Ishikawa (cell line): Measurements from ENCODE around the gene C5orf34.
A peak's percentile ranks its signal among the peaks of the same experiment; 100 is the strongest.

Experiments used
- CEBPB ChIP-seq: IDR thresholded peaks from 2 replicates; pipeline ENCODE4 v1.6.1; 2012
- CREB1 ChIP-seq: IDR thresholded peaks from 2 replicates; pipeline ENCODE4 v1.6.1; 2012; ENCODE audit warnings: low read depth
- EGR1 ChIP-seq: IDR thresholded peaks from 2 replicates; pipeline ENCODE4 v1.6.1; 2012
- EP300 ChIP-seq: IDR thresholded peaks from 2 replicates; pipeline ENCODE4 v1.6.1; 2012; ENCODE audit warnings: borderline replicate concordance
- FOXM1 ChIP-seq: IDR thresholded peaks from 2 replicates; pipeline ENCODE4 v1.6.1; 2012; ENCODE audit warnings: low read depth, borderline replicate concordance
- MAX ChIP-seq: IDR thresholded peaks from 2 replicates; pipeline ENCODE4 v1.6.1; 2012
- NFIC ChIP-seq: IDR thresholded peaks from 2 replicates; pipeline ENCODE4 v1.6.1; 2012
- RAD21 ChIP-seq: IDR thresholded peaks from 2 replicates; pipeline ENCODE4 v1.6.1; 2012; ENCODE audit warnings: low read depth
- TAF1 ChIP-seq: IDR thresholded peaks from 2 replicates; pipeline ENCODE4 v1.6.1; 2012; ENCODE audit warnings: low read depth, mild to moderate bottlenecking
- TCF12 ChIP-seq: IDR thresholded peaks from 2 replicates; pipeline ENCODE4 v1.6.1; 2012; ENCODE audit warnings: low read depth
- TEAD4 ChIP-seq: IDR thresholded peaks from 2 replicates; pipeline ENCODE4 v1.6.1; 2012
- USF1 ChIP-seq: IDR thresholded peaks from 2 replicates; pipeline ENCODE4 v1.6.1; 2012
- YY1 ChIP-seq: IDR thresholded peaks from 2 replicates; pipeline ENCODE4 v1.6.1; 2012; ENCODE audit warnings: low read depth
- ZBTB7A ChIP-seq: IDR thresholded peaks from 2 replicates; pipeline ENCODE4 v1.6.1; 2012; ENCODE audit warnings: low read depth
- TF ChIP-seq, protein P1 (sequence below): IDR thresholded peaks from 2 replicates; pipeline ENCODE4 v1.6.1; 2012; ENCODE audit warnings: low read depth, mild to moderate bottlenecking

Gene C5orf34

DNA sequence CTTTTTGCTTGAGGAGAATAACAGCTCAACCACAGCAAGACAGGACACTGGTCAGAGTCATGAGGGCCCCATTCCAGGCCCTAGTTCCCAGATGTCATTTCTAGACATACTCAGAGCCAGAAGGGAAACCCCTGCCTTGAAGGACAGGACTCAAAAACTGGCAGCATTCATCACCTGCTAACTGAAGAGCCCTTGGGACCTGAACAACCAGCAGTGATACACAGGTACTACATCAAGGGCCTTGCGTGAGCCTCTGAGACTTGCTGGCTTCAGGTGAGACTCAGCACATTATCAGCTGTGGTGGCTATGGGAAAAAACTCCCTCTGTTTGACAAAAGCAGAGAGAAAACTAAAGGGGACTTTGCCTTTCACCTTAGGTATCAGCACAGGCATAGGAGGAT lies 53.9 kb downstream of the C5orf34 start:
- TF ChIP-seq EP300 (no peak), TEAD4 (no peak), ZBTB7A (no peak), FOXM1 (no peak), MAX (no peak), TAF1 (no peak), EGR1 (no peak), CREB1 (no peak), CEBPB (no peak), NFIC (no peak), YY1 (no peak), USF1 (no peak), TCF12 (no peak), RAD21 (no peak)
- TF ChIP-seq, protein P1, sequence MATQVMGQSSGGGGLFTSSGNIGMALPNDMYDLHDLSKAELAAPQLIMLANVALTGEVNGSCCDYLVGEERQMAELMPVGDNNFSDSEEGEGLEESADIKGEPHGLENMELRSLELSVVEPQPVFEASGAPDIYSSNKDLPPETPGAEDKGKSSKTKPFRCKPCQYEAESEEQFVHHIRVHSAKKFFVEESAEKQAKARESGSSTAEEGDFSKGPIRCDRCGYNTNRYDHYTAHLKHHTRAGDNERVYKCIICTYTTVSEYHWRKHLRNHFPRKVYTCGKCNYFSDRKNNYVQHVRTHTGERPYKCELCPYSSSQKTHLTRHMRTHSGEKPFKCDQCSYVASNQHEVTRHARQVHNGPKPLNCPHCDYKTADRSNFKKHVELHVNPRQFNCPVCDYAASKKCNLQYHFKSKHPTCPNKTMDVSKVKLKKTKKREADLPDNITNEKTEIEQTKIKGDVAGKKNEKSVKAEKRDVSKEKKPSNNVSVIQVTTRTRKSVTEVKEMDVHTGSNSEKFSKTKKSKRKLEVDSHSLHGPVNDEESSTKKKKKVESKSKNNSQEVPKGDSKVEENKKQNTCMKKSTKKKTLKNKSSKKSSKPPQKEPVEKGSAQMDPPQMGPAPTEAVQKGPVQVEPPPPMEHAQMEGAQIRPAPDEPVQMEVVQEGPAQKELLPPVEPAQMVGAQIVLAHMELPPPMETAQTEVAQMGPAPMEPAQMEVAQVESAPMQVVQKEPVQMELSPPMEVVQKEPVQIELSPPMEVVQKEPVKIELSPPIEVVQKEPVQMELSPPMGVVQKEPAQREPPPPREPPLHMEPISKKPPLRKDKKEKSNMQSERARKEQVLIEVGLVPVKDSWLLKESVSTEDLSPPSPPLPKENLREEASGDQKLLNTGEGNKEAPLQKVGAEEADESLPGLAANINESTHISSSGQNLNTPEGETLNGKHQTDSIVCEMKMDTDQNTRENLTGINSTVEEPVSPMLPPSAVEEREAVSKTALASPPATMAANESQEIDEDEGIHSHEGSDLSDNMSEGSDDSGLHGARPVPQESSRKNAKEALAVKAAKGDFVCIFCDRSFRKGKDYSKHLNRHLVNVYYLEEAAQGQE: no peak

- no peak for TF ChIP-seq TCF12
- TF ChIP-seq, protein P1: no peak
- TF ChIP-seq TEAD4: no peak
- TF ChIP-seq CEBPB: no peak
- TF ChIP-seq EGR1: no peak
- TF ChIP-seq EP300: no peak
- TF ChIP-seq ZBTB7A: no peak
- TF ChIP-seq CREB1: no peak
- no peak for TF ChIP-seq RAD21
- no peak for TF ChIP-seq TAF1
- no peak for TF ChIP-seq NFIC
These were observed 58.4 kb downstream of the C5orf34 start for GRCh38 chr5:43456556-43456955.

DNA sequence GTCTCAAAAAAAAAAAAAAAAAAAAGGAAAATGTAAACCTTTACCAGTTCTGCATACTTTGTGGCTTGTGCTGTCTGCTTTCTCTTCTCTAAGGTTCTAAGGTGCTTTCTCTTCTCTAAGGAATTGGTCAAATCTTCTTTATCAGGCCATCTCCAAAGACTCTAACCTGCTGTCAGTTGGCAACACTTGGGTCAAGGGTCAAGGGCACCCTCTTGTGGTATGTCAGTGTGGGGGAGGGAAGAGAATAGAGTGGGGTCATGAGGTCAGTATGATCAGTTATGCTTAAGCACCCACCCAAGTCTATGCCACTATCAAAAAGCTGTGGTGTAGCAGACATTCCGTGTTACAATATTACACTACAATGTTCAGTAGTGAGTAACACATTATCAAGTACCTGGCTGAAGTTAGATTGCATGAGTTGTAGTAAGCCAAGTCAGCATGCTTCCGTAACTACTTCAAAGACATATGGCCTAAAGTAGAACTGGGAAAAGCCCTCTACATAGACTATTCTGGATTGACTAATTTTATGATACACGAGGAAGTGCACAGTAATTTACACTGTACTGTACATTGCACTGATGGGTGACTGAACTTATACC lies 77.8 kb downstream of the C5orf34 start:
- no peak for TF ChIP-seq TEAD4
- no peak for TF ChIP-seq FOXM1
- peak; percentile 10; the same call in 1 of the 2 replicates for TF ChIP-seq RAD21
- no peak for TF ChIP-seq YY1
- TF ChIP-seq ZBTB7A: no peak
- no peak for TF ChIP-seq CEBPB
- TF ChIP-seq USF1: no peak
